ENCODE measurements around the gene ATP13A4.

DNA sequence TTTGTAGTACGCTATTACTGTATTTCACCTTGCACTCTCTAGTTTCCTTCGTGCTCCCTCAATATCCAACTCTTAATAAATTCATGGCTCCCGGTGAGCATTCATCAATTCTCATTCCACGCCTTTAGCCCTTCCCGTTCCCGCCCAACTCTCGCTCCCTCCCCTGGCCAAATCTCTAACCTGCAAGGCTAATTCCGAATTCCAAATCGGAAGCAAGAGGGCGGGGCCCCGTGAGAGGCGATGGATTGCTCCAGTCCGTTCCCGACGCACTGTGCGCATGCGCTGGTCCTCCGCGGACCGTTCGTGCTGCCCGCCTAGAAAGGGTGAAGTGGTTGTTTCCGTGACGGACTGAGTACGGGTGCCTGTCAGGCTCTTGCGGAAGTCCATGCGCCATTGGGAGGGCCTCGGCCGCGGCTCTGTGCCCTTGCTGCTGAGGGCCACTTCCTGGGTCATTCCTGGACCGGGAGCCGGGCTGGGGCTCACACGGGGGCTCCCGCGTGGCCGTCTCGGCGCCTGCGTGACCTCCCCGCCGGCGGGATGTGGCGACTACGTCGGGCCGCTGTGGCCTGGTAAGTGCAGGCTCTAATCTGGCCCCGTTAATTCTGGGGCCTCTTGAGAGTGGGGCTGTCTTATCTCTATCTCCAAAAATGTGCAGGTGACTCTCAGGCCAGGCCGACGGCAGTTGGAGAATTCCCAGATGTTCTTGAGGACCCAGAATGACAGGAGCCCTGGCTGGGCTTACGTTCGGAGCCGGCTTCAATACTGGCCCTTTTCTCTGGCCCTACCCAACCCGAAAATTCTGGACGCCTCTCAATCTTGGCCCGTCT lies 38.4 kb upstream of the ATP13A4 start, which contains the start of gene OPA1:
- TF ChIP-seq EZH2 (IDR thresholded peaks at IDR 0.05; ENCODE audit: low read length) (no peak), CTCF (optimal IDR thresholded peaks at IDR 0.05 in 1 of 3, IDR thresholded peaks at IDR 0.05 in 1 of 3, conservative IDR thresholded peaks at IDR 0.05 in 1 of 3; ENCODE audit: extremely low read depth in 1 of 3, insufficient read depth in 2 of 3, low read length in 3 of 3) (peak; percentile 12 to 41 (median 24))

All from keratinocyte (primary cell).